Skeletal muscle cell (primary cell): Measurements from ENCODE around the gene PEA15.

ENCODE experiments used
- DNase-seq: peaks from one replicate; pipeline ENCODE4 v3.0.0-alpha.2; 2010; ENCODE audit warnings: low read depth
- H3K4me3 ChIP-seq: 2 replicates; pipeline ENCODE4 v1.5.1; 2011; ENCODE audit warnings: low read depth, mild to moderate bottlenecking, control low read depth, low read length, moderate library complexity

PEA15 gene

GRCh38 chr1:160227561-160227960 is 22.4 kb downstream of the PEA15 start:
- DNase-seq: no peak
- H3K4me3 ChIP-seq: no peak overlapping the region

GRCh38 chr1:160228431-160228830 is 23.2 kb downstream of the PEA15 start:
- no peak for DNase-seq
- H3K4me3 ChIP-seq: no peak overlapping the region

DNA sequence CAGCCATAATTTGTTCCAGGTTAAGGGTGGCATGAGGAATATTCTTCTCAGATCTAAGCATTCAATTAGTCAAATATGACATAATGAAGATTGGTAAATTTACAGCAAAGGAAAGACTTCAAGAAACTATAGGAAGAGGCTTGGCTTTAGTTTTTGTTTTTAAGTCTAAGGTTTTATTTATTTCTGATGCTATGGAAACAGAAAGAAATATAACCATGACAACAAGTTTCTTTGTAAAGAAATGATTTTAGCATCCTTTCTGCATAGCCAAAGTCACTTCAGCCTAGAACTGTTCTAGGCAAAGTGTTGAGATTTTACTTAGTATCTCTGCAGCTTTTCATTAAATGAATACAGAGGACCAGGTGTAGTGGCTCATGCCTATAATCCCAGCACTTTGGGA is 27.7 kb downstream of the PEA15 start:
- H3K4me3 ChIP-seq: no peak overlapping the region
- DNase-seq: no peak

DNA sequence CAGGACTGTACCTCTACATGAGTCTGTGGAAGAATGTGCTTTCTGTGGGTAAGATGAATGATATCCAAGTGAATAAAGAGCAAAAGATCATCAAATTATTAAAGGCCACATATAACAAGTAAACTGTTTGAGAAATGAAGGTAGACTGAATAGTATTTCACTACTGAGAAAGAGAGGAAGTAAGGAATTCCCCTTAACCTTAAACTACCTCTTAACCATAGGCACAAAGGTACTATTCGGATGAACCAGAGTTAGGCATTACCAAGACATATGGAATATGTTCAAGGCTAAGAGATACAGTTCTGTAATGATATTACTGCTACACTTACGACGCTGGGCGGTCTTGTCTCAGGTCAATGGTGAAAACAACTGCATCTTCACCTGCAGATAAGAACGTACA is 31.6 kb downstream of the PEA15 start:
- no peak for DNase-seq
- no peak overlapping the region for H3K4me3 ChIP-seq

DNA sequence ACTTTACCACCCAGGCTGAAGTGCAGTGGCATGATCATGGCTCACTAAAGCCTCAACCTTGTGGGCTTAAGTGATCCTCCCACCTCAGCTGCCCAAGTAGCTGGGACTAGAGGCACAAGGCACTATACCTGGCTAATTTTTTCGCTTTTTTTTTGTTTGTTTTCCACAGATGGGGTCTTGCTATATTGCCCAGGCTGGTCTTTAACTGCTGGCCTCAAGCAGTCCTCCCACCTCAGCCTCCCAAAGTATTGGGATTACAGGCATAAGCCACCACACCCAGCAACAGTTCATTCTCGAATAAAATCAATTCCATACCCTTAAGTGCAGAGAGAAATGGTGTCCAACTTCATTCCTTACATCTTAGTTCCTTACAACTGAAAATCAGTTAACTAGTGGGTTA is 32.4 kb downstream of the PEA15 start:
- no peak overlapping the region for H3K4me3 ChIP-seq
- DNase-seq: no peak

DNA sequence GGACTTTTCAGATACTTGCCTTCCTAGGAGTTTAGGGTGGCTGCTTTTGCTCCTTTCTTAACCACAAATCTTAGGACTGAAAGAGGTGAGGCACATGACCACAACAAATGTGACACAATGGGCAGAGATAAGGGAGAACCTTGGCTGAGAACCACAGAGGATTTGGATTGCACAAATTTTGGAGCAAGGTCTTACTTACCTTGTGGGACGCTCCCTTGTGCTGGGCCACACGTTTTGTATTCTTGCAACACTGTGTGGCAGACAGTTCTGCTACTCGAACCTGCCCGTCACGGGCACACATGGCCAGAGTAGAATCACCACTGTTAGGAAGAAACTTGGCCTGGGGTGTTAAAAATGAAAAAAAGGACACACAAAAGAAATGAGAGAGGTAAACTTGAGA is 33.2 kb downstream of the PEA15 start:
- no peak for DNase-seq

DNA sequence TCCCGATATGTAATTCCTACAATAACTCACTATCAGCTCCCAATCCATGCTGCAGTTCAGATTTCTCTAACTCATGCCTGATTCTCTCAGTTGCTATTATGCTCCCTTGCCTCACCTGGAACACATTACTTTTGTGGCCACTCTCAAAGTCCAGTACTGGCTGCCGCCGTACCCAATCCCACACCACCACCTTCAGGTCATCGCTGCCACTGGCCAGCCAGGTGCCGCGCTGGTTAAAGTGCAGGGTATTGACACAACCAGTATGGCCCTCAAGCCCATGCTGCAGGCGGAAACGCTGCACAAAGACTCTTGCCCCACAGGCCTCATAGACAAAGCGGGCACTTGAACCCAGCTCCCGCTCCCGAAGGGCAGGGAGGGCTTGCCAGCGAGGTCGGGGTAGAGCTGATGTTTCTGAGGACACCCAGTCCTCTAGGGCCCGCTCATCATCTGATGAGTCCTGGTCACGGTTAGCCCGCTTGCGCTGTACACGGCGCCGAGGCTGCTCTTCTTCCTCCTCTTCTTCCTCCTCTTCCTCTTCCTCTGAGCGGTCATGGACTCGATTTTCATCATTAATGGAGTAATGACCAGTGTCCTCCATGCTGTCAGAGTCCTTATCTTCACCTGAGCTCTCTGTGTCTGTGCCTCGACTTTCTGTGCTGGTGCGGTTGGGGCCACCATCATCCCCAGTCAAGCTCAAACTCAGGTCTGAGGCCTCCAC is 34.6 kb downstream of the PEA15 start:
- H3K4me3 ChIP-seq: no peak overlapping the region
- no peak for DNase-seq

More for the DNA sequence above, 33.2 kb downstream of the PEA15 start:
- H3K4me3 ChIP-seq: no peak overlapping the region

- DNase-seq: no peak
- no peak overlapping the region for H3K4me3 ChIP-seq
Measured at GRCh38 chr1:160243767-160244166, 38.6 kb downstream of the PEA15 start.

DNA sequence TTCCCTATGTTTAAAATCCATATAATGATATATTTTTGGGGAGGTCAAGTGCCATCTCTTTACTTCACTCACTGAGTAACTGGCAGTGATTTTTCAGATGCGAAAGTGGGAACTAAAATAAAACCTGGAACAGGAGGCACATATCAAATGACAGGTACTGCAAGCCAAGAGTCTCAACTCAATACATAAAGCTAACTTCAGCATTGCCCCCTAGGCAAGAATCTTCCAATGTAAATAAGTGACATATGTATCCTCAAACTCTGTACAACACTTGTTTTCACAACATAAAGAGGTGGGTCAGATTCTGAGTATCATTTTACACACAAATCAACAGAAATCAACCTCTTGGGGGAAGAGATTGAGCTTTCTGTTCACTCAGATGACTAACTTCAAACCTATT is 39.0 kb downstream of the PEA15 start:
- no peak overlapping the region for H3K4me3 ChIP-seq
- no peak for DNase-seq

DNA sequence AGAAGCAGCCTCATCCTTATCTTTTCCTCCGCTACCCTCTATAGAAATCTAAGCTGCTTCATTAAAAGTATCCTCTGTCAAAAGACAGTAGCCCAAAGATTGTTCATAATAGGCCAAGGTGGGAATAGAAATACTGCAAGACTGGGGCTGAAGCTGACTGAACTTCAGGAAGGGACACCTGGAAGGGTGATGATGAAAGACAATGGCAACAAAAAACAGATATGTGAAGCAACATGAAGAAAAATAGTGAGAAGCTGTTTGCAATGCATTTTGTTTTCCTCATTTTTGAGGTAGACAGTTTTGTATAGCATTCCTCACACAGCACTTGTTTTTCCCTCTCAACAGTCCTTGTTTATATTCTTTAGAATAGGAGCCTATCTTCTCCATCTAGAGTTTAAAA is 40.2 kb downstream of the PEA15 start:
- no peak for DNase-seq
- H3K4me3 ChIP-seq: no peak overlapping the region

GRCh38 chr1:160247053-160247452 is 41.9 kb downstream of the PEA15 start:
- H3K4me3 ChIP-seq: no peak overlapping the region
- DNase-seq: no peak

- DNase-seq: no peak
- H3K4me3 ChIP-seq: no peak overlapping the region
Measured at GRCh38 chr1:160251011-160251410, 45.8 kb downstream of the PEA15 start.

- no peak overlapping the region for H3K4me3 ChIP-seq
- peak; percentile 33 for DNase-seq
Measured at GRCh38 chr1:160251687-160252526, 46.7 kb downstream of the PEA15 start.

DNA sequence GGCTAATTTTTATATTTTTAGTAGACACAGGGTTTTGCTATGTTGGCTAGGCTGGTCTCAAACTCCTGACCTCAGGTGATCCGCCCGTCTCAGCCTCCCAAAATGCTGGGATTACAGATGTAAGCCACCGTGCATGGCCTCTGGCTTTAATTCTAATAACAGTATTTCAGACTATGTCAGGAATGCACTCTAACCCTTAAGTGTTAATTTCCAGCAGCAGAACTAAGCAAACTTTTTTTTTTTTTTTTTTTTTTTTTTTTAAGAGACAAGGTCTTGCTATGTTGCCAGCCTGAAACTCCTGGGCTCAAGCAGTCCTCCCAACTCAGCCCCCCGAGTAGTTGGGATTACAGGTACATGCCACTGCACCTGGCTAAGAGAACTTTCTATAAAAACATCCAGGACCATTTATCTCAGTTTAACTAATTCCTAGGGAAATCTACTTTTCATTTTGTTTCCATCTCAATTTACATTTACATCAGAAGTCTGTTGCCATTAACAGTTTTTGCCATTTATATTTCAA is 50.7 kb downstream of the PEA15 start:
- H3K4me3 ChIP-seq: no peak overlapping the region

GRCh38 chr1:160256396-160257046 is 51.3 kb downstream of the PEA15 start:
- H3K4me3 ChIP-seq: no peak overlapping the region
- peak; percentile 30 for DNase-seq

More for the DNA sequence above, 50.7 kb downstream of the PEA15 start:
- DNase-seq: no peak

DNA sequence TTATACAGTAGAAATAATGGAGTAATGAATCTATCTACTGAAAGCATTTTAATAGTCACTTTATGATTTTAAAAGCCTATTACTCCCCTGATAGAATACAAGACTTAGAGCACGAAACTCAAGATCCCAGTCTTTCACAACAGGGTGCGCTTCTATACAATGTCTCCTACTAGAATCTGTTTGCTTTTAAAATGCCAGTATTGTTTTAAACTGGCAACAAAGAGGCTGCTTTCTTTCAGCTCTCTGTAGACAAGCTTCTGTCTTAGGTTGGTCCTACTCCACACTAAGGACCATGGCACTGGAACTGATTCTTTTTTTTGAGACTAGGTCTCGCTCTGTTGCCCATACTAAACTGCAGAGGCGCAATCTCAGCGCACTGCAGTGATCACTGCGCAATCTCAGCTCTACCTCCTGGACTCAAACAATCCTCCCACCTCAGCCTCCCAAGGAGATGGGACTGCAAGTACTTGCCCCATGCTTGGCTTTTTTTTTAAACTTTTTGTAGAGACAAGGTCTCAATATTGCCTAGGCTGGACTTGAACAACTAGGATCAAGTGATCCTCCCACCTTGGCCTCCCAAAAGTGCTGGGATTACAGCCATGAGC is 52.3 kb downstream of the PEA15 start:
- H3K4me3 ChIP-seq: no peak overlapping the region
- DNase-seq: no peak

DNA sequence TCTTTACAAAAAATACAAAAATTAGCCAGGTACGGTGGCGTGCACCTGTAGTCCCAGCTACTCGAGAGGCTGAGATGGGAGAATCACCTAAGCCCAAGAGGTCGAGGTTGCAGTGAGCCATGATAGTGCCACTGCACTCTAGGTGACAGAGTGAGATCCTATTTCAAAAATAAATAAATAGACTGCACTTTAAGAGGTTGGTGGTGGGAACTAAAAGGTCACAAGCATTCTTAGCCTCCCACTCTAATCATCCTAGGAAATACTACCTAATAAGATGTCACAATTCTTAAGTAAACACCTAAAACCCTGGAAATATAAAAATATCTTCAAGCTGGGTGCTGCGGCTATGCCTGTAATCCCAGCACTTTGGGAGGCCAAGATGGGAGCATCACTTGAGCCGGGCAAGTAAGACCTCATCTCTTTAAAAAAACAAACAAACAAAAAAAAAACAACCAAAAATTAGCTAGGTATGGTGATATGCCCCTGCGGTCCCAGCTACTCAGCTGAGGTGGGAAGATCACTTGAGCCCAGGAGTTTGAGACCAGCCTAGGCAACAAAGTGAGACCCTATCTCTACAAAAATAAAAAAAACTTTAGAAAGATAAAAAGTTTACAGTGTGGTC is 53.1 kb downstream of the PEA15 start:
- no peak for DNase-seq
- no peak overlapping the region for H3K4me3 ChIP-seq

DNA sequence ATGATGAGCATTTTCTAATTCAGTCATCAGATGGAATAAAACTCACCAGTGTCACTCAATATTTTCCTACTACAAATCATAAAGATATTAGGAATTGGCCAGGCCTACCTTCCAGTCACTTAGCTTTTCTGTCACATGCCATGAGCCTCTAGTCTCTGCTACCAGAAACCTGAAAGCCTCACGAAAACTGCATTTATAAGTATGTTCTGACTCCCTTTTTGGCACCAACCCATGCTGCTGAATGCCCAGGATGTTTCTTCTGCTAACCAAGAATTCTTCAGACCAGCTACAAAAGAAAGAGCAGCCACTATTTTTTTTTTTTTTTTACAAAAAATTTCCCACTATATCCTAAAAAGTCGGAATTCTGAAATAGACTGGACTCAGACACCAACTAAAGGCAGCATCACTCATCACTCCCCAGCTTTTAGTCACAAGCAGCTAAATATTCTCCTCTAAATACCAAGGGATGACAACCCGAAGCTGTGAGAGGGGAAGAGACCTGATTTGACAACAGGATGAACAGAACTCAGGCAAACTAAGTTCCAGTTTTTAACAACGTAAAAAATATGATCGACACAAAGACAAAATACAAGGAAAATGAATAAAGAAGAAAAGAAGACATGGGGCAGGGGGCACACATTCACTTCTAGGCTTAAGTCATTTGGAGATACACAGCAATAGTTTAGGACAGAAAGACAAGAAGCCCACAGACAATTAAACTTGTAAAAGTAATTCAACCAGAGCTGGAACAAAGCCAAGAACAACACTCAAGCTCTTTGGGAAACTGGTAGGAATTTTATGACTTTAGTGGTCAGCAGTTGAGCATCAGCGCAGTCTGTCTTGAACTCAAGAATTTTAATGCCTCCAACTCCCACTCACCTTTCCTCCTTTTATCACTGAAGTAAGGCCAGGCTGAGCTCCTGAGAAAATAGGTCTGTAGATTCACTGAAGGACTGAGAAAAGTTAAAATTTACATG is 55.5 kb downstream of the PEA15 start:
- peak; percentile 79 for DNase-seq
- peak overlapping the region; percentile 99 for H3K4me3 ChIP-seq
